Thyroid gland (tissue), 4 donors: ENCODE results near the gene MYRFL. TPM values are rescaled to one million over a fixed set of nuclear protein-coding genes. Genes with fewer than 3 reads are reported as not detected.
"Not testable (repeated sequence)": the region's sequence is repeated elsewhere in the genome, so short reads cannot be mapped to it uniquely, and the experiment has no call there.

ENCODE experiments used
- DNase-seq, 2 donors: peaks; one replicate each; pipeline ENCODE4 v3.0.0-alpha.2; 2019
- H3K27ac ChIP-seq, 3 donors: fragments of 200-600 bp; sonication (generic); 1 replicate in 2 of 3; 2 replicates in 1 of 3; pipeline ENCODE4 v1.5.1; 2016 to 2019; ENCODE audit warnings: mild to moderate bottlenecking in 1 of 3, moderate library complexity in 1 of 3
- H3K27me3 ChIP-seq: fragments of 200-600 bp; sonication (generic); one replicate; pipeline ENCODE4 v1.5.1; 2019
- H3K36me3 ChIP-seq, 2 donors: fragments of 200-600 bp; sonication (generic); one replicate each; pipeline ENCODE4 v1.5.1; 2016 to 2019
- H3K4me1 ChIP-seq, 2 donors: fragments of 200-600 bp; sonication (generic); one replicate each; pipeline ENCODE4 v1.5.1; 2017 to 2019
- H3K4me3 ChIP-seq, 3 donors: fragments of 200-600 bp; sonication (generic); replicated peaks in 1 of 3; 1 replicate in 2 of 3; 2 replicates in 1 of 3; pipeline ENCODE4 v1.5.1; 2016; ENCODE audit warnings: mild to moderate bottlenecking in 1 of 3
- H3K9me3 ChIP-seq: fragments of 200-600 bp; sonication (generic); one replicate; pipeline ENCODE4 v1.5.1; 2017
- POLR2A ChIP-seq, 2 donors: fragments of 450-650 bp; IDR thresholded peaks; one replicate each; pipeline ENCODE4 v1.6.1; 2017; ENCODE audit warnings: antibody characterized with exemption in 2 of 2, mild to moderate bottlenecking in 2 of 2, moderate library complexity in 1 of 2
- WGBS, 2 donors: methylation state at CpG; one replicate each; pipeline ENCODE4 v1.1.5; 2017; 5-methylcytosine and 5-hydroxymethylcytosine counted together
- intact Hi-C: fragments of 100-400 bp; cut with DNase I; formaldehyde crosslinking; loops from one replicate; pipeline ENCODE4 v1.15.1; 2023
- total RNA-seq, 4 donors: library from RNA; depleted of rRNA; stranded (reverse); fragments of >200 nt; gene quantifications; one replicate each; pipeline ENCODE4 v1.2.3, GENCODE V29; 2016
- TF ChIP-seq, protein P1 (sequence below), 6 experiments: fragments of 200-600 bp in 3 of 6; fragments of 450-650 bp in 3 of 6; sonication (generic) in 3 of 6; IDR thresholded peaks; one replicate each; pipeline ENCODE4 v1.5.1; 2016 to 2019; ENCODE audit warnings: antibody characterized with exemption in 6 of 6, mild to moderate bottlenecking in 2 of 6, inconsistent platforms in 1 of 6, moderate library complexity in 1 of 6

Gene MYRFL
- under 1 TPM in 1 of 4 donors, not detected in 3; 0.40 TPM for total RNA-seq

DNA sequence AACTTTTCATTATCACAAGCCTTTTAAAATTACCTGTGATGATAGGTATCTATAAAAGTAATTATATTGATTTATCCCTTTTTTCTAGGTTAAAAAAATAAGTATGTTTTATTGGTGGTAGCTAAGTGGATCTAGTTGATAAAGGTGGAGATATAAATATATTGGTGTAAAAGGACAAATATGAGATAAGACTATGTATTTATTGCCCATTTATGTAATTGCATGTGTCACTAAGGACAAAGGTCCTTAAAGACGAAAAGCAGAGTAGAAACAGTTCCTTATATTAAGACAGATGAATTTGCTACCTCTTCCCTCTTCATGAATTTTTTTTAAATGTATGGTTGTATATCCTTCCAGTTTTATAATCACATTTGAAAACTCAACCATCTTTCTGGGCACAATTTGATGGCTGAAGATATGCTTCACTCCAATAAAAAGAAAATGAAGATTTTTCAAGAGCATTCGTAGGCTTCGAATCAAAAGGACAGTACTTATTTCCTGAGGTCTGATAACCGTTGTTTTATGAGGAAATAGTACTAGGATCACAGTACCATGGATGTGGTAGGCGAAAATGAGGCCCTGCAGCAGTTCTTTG lies at the start of gene MYRFL:
TSS of gene MYRFL (plus strand) at position 262 of the 595 bp plus-strand sequence. CDS start at position 553, 291 bp downstream.
- no peak for DNase-seq
- Histone ChIP-seq H3K27me3 (no peaks in the 10 kb centered on the region), H3K9me3 (no peaks in the 10 kb centered on the region), H3K27ac (no peak within 1 kb of the TSS), H3K4me3 (no peak within 1 kb of the TSS), H3K4me1 (peaks cover 4 to 6% of the 10 kb centered on the region in 2 donors), H3K36me3 (no peaks in the 10 kb centered on the region)
- 89 to 91% methylated on average over 5 of the region's 5 CpGs for WGBS, 2 donors
- intact Hi-C loops, result no loop called here
- TF ChIP-seq, protein P1, sequence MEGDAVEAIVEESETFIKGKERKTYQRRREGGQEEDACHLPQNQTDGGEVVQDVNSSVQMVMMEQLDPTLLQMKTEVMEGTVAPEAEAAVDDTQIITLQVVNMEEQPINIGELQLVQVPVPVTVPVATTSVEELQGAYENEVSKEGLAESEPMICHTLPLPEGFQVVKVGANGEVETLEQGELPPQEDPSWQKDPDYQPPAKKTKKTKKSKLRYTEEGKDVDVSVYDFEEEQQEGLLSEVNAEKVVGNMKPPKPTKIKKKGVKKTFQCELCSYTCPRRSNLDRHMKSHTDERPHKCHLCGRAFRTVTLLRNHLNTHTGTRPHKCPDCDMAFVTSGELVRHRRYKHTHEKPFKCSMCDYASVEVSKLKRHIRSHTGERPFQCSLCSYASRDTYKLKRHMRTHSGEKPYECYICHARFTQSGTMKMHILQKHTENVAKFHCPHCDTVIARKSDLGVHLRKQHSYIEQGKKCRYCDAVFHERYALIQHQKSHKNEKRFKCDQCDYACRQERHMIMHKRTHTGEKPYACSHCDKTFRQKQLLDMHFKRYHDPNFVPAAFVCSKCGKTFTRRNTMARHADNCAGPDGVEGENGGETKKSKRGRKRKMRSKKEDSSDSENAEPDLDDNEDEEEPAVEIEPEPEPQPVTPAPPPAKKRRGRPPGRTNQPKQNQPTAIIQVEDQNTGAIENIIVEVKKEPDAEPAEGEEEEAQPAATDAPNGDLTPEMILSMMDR (IDR thresholded peaks at IDR 0.05), result no peak
- no peak for TF ChIP-seq POLR2A (IDR thresholded peaks at IDR 0.05)

DNA sequence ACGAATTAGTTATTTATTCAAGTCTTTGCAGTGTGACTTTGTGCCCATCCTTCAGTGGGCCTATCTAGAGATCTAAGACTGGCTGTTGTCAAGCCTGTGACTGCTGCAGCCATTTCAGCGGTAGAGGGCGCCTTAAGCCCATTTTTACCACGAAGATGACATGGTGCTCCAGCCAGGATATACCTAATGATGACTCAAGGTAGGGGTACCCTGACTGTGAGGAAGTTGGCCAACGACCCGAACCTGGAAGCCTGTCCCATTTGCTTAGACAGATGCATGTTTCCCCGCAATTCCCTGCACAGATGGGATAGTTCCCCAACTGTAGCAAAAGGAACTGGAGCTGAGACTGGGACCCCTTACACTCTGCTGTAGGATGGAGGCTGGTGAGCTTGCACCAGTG lies 45.1 kb upstream of the MYRFL start:
- intact Hi-C loops, result no loop called here
- WGBS, 2 donors, result 60 to 68% methylated on average over 7 of the region's 7 CpGs
- H3K27me3 ChIP-seq, result no peaks in the 10 kb centered on the region
- H3K36me3 ChIP-seq, result no peaks in the 10 kb centered on the region
- DNase-seq, result no peak
- no peaks in the 10 kb centered on the region for H3K9me3 ChIP-seq
- no peaks in the 10 kb centered on the region for H3K4me1 ChIP-seq
- TF ChIP-seq POLR2A (IDR thresholded peaks at IDR 0.05), result no peak
- TF ChIP-seq, protein P1 (IDR thresholded peaks at IDR 0.05), result no peak
- no peak overlapping the region for H3K4me3 ChIP-seq
- H3K27ac ChIP-seq, result no peak overlapping the region

DNA sequence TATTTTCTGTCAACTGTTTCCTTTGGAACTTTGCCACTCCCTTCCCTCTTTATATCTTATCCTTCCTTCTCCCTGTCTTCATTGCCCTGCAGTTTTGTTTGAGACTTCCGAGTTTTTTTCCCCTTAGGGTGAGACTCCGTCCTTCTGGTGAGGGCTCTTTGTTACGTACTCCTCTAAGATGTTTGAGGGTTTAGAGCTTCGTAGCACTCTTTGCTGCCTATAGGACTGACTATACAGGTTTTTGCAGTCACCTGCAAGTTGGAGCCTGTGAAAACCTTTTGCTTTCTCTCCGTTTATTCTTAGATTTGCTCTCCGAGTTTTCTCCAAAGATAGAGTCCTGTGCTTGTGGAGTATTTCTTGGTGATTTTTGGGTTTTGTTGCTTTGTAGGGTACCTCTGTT lies 41.7 kb upstream of the MYRFL start:
- no peak for DNase-seq
- intact Hi-C loops, result no loop called here
- Histone ChIP-seq H3K27ac (no peak overlapping the region), H3K27me3 (no peaks in the 10 kb centered on the region), H3K4me3 (no peak overlapping the region), H3K4me1 (no peaks in the 10 kb centered on the region), H3K36me3 (no peaks in the 10 kb centered on the region), H3K9me3 (no peaks in the 10 kb centered on the region)
- 81 to 88% methylated on average over 6 of the region's 6 CpGs for WGBS, 2 donors
- TF ChIP-seq, protein P1 (IDR thresholded peaks at IDR 0.05), result no peak
- no peak for TF ChIP-seq POLR2A (IDR thresholded peaks at IDR 0.05)

DNA sequence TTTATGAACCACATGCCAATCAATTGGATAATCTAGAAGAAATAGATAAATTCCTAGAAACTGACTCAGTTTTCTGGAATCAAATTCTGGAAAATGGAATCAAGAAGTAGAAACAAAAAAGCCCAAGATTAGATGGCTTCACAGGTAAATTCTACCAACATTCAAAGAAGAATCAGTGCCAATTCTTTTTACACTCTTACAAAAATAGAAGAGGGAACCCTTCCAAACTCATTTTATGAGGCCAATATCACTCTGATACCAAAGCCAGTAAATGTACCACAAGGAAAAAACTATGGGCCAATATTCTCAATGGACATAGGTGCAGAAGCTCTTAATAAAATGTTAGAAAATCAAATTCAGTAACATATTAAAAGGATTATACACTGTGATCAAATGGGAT lies 35.7 kb upstream of the MYRFL start:
- Histone ChIP-seq H3K4me1 (no peaks in the 10 kb centered on the region), H3K27ac (no peak overlapping the region), H3K9me3 (no peaks in the 10 kb centered on the region), H3K4me3 (no peak overlapping the region), H3K36me3 (no peaks in the 10 kb centered on the region), H3K27me3 (no peaks in the 10 kb centered on the region)
- intact Hi-C loops, result no loop called here
- DNase-seq, result no peak
- no peak for TF ChIP-seq POLR2A (IDR thresholded peaks at IDR 0.05)
- TF ChIP-seq, protein P1 (IDR thresholded peaks at IDR 0.05), result no peak

DNA sequence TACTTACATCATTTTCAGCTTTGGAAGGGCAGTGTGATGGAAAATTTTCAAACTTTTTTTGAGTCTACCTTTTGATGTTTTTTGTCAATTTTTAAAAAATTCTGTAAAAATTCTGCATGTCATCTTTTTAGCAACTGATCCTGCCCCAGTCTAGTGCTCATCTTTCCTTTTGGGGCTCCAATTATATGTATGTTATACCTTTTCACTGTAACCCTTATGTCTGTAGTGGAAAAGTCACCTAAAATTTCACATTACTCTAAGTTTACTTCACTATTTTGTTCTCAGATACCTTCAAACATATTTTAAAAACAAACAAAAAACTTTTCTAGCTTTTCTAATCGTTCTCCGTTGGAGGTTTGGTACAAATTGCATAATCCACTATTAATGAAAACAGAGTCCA lies 32.5 kb upstream of the MYRFL start:
- Histone ChIP-seq H3K9me3 (no peaks in the 10 kb centered on the region), H3K27ac (no peak overlapping the region), H3K27me3 (no peaks in the 10 kb centered on the region), H3K4me3 (no peak overlapping the region), H3K36me3 (no peaks in the 10 kb centered on the region), H3K4me1 (no peaks in the 10 kb centered on the region)
- no peak for DNase-seq
- TF ChIP-seq, protein P1 (IDR thresholded peaks at IDR 0.05), result no peak
- TF ChIP-seq POLR2A (IDR thresholded peaks at IDR 0.05), result no peak
- intact Hi-C loops, result no loop called here
- WGBS, 2 donors, result 88 to 92% methylated on average over 2 of the region's 2 CpGs

DNA sequence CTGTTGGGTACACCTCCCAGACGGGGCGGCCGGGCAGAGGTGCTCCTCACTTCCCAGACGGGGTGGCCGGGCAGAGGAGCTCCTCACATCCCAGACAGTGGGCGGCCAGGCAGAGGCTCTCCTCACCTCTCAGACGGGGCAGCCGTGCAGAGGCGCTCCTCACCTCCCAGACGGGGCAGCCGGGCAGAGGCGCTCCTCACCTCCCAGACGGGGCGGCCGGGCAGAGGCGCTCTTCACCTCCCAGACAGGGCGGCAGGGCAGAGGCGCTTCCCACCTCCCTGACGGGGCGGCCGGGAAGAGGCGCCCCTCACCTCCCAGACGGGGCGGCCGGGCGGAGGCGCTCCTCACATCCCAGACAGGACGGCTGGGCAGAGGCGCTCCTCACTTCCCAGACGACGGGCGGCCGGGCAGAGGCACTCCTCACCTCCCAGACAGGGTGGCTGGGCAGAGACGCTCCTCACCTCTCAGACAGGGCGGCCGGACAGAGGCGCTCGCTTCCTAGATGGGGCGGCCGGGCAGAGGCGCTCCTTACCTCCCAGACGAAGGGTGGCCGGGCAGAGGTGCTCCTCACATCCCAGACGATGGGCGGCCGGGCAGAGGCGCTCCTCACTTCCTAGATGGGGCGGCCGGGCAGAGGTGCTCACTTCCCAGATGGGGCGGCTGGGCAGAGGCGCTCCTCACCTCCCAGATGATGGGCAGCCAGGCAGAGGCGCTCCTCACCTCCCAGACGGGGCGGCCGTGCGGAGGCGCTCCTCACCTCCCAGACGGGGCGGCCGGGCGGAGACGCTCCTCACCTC lies 17.7 kb upstream of the MYRFL start:
- H3K4me1 ChIP-seq, DNase-seq, H3K4me3 ChIP-seq, H3K27me3 ChIP-seq, intact Hi-C loops, H3K27ac ChIP-seq, H3K36me3 ChIP-seq, H3K9me3 ChIP-seq: not testable (repeated sequence)
- WGBS, 2 donors, result 90 to 96% methylated on average over 12 to 36 of the region's 62 CpGs
